ENCODE results near the gene ANKRD60.

Gene ANKRD60

DNA sequence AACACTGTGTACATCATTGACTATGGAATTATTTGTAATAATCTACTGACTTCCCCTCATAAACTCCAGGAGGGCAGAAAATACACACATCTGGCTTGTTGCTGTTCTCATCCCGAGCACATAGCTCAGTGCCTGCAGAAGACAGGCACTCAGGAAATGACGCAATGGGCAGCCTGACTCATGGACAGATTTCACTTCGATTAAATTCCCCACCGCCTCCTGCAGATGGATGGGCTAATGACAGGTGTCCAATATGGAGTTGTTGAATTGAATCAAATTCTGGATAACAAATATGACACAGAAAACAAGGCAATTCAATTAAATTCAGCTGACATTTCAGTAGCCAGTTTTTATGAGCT is 9.1 kb downstream of the ANKRD60 start:
- DNase-seq: no peak

DNA sequence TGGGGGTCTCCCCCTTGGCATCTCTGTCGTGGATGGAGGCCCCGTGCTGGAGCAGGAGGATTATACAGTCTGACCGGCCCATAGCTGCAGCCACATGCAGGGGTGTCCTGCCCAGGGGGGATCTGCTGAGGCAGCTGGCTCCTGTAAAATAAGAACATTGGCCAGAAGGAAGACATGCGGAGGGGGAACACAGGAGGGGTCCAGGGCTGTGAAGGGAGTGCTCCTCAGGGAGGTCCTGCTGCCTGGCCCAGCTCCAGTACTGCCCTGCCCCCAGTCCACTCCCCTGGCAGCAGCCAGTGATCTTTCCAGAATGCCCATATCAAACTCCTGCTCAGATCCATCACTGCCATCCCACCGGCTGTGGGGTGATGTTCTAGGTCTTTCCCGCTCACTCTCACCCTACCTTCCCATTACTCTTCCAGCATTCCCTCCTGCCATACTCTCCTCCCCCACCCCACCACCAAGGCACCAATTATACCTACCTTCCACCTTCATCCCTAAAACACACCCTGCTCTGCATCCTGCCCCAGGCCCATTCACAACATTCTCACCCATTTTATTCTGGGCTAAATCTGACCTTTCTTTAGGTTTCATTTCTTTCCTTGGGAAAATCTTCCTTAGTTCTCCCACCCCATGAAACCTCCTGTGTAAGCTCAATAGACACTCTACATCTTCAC is 9.7 kb downstream of the ANKRD60 start:
- no peak for DNase-seq

DNA sequence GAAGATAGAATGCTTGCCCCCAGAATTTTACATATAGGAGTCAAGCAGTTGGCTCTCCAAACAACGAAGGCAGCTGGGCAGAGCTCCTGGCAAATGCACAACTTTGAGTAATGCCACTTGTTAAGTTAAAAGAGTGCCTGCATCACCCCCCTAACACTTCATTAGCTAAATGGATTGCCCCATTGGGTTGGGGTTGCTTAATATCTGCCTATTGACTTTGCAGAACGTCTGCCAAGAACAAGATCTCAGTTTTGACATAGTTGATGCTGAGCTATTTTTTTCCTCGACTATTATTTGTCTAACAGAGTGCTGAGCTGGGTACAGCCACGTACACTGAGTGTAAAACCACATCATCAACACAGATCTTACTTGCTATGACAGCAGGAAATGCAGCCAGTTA is 12.1 kb downstream of the ANKRD60 start:
- no peak for DNase-seq

DNA sequence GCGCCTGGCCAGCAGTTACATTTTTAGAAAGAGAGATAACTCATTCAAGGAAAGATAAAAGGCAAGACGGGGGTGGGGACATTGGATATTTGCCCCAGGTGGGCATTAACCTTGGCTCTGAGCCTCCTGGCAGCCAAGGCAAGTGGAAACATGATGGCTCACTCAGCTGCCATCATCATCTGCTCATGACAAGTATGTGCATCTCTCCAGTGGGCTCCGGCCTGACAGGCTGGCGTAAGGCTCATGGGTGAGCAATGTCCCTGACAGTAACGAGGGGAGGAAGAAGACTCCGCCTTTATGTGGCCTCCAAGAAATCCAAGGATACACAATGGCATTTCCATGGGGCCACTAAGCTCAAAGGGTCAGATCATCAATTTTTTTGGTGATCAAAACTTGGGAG is 13.3 kb downstream of the ANKRD60 start:
- DNase-seq: no peak

DNA sequence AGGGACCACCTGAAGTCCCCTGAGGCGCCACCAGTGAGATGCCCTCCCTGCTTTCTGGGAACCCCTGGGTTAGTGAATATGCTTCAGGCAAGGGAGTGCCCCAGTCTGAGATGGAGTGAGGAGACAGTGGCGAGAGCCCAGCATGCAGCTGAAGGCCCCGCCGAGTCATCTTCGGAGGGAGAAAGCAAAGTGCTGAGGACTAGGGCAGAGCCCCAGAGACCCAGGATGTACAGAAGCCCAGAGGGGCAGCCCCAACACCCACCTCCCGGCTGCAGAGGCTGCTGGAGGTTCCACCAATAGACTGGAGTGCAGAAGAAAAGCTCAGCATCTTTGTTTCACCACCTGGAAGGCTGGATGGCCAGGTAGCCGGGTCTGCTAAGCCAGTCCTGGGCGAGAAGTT is 14.1 kb downstream of the ANKRD60 start:
- no peak for DNase-seq

DNA sequence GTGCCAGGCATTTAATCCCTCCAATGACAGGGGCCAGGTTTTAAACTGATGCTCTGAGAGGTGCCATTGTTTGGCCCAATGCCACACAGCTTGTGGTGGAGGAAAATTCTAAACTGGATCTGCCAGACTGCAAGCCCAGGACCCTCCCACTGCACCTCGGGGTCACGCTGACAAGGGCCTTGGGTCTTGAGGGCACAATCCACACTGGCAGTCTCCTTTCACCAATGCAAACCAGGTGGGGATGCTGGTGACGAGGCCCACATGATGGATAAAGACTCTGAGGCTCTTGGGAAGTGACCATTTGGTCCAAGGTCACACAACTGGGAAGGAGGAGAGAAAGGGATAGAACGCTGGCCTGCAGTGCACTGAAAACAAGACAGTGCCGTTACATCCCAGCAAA is 14.7 kb downstream of the ANKRD60 start:
- DNase-seq: no peak

DNA sequence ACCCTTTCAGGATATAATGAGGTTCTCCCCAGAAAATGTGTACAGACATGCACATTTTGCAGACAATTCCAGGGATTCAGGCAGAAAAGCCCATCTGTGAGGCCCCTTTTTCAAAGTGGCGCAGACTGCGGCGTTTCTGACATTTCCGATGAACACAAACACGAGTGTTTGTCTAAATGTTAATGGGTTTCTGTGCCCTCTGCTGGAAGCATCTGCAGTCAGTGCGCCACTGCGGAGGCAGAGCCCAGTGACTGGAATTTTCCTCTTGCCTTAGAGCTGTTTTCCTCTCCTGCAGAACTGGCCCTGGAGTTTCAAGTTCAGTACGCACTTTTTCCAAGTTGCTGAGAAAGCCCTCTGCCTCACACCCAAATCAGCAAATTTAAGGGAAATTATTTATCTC is 15.3 kb downstream of the ANKRD60 start:
- no peak for DNase-seq

DNA sequence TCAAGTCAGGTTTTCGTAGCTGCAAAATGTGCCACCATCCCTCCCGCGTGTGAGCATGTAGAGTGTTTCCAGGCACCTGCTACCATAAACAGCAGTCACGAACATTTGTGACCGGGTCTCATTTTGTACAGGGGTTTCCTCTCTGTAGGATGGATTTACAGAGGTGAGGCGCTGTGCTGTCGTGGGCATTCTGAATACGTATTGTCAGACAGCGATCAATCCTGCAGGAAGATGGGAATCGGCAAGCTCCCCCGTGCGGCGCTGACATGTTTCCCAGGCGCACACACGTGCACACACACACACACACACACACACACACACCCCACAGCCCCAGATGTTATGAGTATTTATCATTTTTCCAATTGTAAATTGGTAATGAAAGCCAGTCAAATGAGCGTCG is 15.8 kb downstream of the ANKRD60 start:
- no peak for DNase-seq

DNA sequence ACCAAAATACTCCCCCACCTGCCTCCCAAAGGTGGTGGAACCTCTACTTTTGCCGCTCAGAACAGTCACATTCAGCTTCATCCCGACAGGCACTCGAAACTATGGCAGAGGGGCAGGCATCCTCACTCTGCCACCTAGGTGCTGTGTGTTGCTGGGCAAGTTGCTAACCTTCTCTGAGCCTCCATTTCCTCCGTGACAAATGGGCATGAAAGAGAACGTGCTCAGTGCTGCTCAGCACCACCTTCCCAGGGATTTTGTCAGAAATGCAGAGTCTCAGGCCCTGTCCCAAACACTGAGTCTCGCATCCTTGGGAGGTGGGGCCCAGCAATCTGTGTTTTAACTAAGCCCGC is 18.1 kb downstream of the ANKRD60 start:
- DNase-seq: no peak

DNA sequence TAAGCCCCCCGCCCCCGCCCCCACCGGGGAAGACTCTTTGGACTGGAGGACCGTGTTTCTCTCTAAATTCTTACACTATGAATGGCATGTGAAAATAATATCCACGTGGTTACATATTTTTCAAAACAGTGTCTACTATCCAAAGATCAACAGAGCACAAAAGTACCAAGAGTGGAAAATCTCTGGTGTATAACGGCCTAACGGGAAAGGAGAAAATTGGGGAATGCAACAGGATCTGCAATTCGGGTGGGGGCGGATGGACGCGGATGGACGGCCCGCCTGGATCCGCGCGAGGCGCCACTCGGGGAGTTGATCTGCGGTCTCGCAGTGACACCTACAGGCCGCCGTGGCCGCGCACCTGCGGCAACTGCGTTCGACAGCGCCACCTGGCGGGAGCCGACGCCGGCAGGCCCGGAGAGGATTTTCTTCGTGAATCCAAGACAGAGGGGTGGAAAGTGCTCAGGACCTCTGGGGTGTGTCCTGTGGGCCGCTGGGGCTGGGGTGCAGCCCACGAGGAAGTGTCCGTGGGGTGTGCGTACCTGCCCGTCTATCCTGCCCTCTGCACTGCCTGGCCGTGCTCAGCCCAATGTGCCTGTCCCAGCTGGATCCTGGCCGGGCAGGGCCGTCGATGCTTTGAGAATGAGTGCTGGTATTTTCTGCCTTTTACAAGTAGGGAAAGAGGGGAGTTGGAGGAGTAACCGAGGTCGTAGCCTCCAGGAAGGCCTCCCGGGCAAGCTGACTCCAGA is 18.6 kb downstream of the ANKRD60 start:
- DNase-seq: no peak

DNA sequence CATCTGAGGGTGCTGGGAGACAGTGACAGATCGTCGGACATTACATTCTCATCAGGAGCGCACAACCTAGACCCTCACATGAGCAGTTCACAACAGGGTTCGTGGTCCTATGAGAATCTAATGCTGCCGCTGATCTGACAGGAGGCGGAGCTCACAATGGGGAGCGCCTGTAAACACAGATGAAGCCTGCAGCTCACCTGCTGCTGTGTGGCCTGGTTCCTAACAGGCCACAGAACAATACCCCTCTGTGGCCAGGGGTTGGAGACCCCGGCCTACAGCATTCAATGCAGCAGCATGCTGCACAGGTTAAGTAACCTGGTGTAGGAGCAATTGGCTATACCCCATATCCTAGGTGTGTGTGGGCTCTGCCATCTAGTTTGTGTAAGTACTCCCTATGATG is 19.5 kb downstream of the ANKRD60 start:
- no peak for DNase-seq

DNA sequence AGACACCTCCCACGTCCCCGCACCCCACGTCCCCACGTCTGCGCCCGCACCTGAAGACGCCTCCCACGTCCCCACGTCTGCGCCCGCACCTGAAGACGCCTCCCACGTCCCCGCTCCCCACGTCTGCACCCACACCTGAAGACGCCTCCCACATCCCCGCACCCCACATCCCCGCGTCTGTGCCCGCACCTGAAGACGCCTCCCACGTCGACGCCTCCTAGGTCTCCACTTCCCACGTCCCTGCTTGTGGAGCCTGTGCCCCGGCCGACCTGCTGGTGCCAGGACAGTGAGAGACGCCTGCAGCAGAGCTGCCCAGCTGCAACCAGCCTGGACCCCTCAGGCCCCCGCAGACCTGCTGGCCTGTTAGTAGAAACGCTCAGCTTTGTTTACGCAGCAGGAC is 22.6 kb downstream of the ANKRD60 start:
- DNase-seq: no peak

DNA sequence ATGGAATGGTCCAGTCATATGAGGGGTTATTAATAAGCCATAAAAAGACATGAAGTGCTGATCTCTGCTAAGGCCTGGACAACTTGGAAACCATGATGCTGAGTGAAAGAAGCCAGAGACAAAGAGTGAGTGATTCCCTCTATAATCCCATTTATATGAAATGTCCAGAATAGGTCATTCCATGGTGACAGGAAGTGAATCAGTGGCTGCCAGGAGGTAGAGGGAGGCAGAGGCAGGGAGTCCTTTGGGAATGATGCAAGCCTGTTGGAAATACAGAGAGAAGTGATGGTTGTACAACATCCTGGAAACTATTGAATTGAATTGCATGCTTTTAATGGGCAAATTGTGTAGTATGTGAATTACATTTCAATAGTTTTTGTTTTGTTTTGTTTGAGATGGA is 26.4 kb downstream of the ANKRD60 start:
- no peak for DNase-seq

DNA sequence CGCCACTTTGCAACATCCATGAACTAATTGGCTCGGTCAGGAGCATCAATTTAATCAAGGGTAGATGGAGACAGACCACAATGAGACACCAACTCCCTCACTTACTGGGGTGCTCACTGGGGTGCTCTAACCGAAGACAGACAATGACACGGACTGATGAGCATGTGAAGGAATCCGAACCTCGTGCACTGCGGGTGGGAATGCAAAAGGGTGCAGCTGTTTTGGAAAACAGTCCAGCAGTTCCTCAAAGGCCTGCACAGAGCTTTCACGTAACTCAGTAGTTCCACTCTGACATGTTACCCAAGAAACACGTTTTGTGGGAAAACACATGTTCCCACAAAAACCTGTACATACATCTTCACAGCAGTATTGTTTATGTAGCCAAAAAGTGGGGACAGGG is 26.8 kb downstream of the ANKRD60 start:
- no peak for DNase-seq

DNA sequence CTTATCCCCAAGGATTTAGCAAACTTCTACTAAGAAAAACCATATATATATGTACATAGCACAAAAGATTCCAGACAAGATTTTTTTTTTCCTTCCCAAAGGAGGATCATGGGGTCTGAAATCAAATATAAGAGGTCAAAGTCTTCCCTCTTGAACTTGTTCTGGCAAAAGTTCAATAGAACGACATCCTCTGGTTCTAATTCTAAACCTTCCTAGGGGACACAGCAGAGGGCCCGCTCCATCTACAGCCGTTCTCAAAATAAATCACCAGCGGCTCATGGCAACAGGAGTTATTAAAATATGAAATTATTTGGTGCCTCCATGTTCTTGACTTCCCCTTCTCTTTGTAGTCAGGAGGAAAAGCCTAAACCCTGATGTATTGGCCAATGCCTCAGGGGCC is 29.0 kb downstream of the ANKRD60 start:
- no peak for DNase-seq

DNA sequence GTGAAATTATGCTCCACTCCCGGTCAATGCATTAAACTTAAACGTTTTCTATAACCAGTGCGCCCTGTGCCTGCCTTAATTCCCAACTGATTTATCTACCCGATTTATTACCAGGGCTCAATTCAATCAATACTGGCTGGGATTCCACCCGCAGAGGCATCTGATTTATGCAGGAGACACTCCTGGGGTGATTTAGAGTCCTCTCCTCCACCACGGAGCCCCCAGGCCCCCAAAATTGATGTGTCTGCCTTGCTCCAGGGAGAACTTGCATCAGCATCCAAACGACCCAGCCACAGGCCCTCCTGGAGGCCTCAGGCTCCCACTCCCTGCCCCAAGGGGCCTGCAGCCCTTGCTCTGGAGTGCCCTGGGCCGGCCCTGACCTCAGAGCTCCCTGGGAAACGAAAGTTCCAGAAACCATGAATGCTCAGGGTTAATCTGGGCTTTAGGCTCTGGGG is 29.5 kb downstream of the ANKRD60 start:
- DNase-seq: no peak

DNA sequence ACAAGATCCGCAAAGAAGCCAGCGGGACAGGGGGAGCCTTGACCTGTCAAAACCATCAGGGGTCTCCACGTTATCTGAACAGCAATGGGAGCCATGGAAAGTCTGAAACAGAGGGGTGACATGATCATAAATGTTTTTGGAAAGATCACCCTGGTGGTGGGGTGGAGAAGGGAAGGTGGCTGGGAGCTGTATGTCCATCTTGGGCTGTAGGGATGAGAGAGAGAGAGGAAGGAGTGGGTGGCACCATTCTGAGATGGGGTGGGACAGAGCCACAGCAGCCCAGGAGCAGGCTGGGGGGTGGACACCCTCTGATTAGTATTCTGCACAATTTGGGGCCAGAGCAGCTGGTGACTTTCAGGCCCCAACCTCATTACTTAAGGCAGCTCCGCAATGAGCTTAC is 30.1 kb downstream of the ANKRD60 start:
- no peak for DNase-seq

DNA sequence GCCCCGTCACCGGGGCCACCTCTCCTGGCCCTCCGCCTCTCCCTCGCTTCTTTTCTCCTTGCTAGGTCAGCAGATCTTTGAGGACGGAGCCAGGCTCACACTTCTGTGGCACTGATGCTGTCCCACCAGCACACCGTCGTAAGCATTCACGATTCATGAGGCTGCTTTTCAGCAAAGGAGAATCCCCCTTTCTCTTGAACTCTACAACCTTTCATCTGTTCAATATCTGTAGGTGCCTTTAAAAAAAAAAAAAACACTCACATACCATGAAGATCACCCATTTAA is 31.3 kb downstream of the ANKRD60 start:
- no peak for DNase-seq

DNA sequence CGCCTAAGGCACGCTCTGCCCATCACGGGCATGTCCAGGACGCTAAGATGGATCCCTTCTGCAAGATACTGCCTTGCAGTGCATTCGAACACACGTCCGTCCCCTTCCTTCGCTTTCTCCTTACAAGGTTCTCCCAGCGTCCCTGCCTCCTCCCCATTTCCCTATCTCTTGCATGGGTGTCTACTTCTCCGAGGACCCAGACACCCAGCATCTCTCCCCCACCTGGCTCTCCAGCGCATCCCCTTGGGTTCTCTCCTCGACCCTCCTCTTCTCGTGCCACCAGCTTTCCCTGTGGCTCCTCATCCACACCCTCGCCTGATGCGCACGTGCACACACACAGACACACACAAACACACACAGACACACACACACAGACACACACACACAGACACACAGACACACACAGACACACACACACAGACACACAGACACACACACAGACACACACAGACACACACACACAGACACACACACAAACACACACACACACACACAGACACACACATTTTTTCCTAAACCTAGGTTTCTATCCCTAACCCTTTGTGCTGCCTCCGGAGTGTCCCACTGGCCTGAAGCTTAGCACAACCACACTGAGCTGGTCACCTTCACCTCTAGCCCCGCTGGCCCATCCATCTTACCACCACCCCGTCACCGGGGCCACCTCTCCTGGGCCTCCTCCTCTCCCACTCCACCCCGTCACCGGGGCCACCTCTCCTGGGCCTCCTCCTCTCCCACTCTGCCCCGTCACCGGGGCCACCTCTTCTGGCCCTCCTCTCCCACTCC is 31.9 kb downstream of the ANKRD60 start:
- DNase-seq: no peak

DNA sequence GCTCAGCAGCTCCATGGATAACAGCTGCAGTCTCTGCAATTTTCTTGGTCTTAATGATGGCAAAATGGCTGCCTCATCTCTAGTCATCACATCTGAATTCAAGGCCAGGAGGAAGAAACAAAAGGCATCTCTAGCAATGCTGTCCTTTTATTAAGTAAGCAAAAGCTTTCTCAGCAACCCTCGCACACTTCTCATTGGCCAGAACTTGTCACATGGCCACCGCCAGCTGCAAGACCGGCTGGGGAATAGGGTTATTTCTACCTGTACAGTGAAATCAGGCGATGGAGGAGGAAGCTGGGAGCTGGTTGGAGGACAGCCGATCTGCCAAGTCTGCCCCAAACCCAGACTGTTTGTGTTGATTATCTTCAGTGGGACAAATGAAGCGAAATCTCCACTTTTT is 33.4 kb downstream of the ANKRD60 start:
- DNase-seq: no peak

DNA sequence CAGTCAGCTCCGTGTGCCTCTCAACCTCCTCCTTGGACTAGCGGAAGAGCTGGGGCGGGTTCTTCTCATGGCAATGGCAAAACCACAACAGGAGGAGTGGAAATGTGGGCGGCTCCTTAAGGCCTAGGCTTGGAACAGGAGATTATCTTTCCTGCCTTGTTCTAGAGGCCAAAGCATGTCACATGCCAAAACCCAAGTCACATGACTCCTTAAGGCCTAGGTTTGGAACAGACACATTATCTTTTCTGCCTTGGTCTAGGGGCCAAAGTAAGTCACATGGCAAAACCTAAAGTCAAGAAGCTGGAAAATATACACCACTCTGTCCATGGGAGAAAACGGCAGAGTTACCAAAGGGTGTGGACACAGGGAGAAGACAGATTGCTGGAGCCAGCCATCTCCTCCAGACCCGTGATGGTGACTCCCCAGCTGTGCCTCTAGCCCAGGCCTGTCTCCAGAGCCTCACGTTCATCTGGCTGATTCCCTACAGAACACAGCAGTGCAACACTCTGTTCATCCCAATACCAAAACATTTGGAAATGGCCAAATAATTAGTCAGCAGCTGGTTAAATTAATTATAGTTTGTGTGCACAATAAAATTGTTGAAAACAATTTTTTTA is 34.2 kb downstream of the ANKRD60 start:
- no peak for DNase-seq

DNA sequence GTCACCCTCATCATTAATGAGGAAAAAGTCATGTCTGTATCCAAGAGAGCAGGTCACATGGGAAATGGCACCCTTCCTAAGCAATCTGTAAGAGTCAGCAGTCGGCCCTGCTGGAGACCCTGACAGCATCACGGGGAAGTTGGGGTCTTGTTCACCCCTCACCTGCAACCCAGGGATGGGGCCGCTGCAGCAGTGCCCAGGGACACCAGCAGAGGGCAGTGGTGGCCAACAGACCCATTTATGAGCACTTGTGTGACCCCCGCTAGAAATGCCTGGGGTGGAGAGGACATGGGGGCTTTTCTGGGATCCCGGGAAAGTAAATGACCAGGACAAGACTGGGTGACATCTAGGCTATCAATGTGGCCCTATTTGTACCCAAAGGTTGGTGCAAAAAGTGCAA is 35.9 kb downstream of the ANKRD60 start:
- no peak for DNase-seq

DNA sequence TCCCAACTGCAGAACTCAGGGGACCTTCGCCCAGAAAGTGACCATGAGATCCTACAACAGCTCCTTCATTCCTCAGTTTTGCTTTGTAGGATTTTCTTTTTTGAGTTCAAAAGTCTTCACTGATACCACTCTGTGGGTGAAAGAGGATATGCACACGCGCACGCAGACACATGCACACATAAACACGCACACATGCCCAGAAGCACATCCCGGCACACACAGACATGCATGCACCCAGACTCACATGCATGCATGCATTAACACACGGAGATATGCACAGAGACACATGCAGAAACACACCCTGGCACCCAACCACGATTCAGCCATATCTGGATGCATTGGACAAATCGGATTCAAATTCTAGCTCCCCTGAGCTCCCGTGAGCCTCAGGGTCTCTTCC is 36.4 kb downstream of the ANKRD60 start:
- DNase-seq: no peak

DNA sequence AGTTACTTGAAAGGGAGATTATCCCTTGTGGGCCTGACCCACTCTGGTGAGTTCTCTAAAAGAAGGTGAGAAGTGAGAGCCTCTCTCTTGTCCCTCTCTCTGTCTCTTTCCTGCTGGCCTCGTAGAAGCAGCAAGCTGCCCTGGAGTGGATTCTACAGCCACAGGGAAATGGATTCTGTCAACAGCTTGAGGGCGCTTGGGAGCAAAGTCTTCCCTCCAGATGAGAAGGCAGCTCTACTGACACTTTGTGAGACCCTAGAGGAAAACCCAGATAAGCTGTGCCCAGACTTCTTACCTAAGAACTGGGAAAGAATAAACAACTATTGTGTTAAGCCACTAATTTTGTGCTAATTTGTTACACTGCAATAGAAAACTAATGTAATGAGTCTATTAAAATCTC is 39.9 kb downstream of the ANKRD60 start:
- DNase-seq: no peak
